Neural crest cell (in vitro differentiated cells): ENCODE results near the gene MAP3K13. TPM values are rescaled to one million over a fixed set of nuclear protein-coding genes. Genes with fewer than 3 reads are reported as not detected.

Experiments
- DNase-seq: peaks from one replicate; pipeline ENCODE4 v3.0.0; 2021; ENCODE audit warnings: low read depth, mixed read lengths, low spot score
- H3K27ac Mint-ChIP-seq: one replicate; pipeline ENCODE4 v1.8.0; 2021; ENCODE audit warnings: mild to moderate bottlenecking, mixed read lengths; ENCODE audit not compliant: unreplicated experiment
- H3K27me3 Mint-ChIP-seq: 2 replicates; pipeline ENCODE4 v1.8.0; 2021; ENCODE audit warnings: low read depth, mild to moderate bottlenecking, mixed read lengths
- H3K36me3 Mint-ChIP-seq: 2 replicates; pipeline ENCODE4 v1.8.0; 2021; ENCODE audit warnings: low read depth, mild to moderate bottlenecking, mixed read lengths
- H3K4me1 Mint-ChIP-seq: 2 replicates; pipeline ENCODE4 v1.8.0; 2021; ENCODE audit warnings: mixed read lengths
- H3K4me3 Mint-ChIP-seq: one replicate; pipeline ENCODE4 v1.8.0; 2021; ENCODE audit warnings: mild to moderate bottlenecking, mixed read lengths
- H3K9me3 Mint-ChIP-seq: 2 replicates; pipeline ENCODE4 v1.8.0; 2021; ENCODE audit warnings: mixed read lengths
- total RNA-seq: library from RNA; stranded (reverse); gene quantifications from 2 replicates; pipeline ENCODE4 v1.2.1, GENCODE V29; 2021
- TF ChIP-seq, protein P1 (sequence below): fragments of 200-600 bp; sonication (generic); conservative IDR thresholded peaks from 2 replicates; pipeline ENCODE4 v1.5.0; 2021; ENCODE audit warnings: antibody characterized with exemption, mild to moderate bottlenecking

MAP3K13 gene
- total RNA-seq, 1 donor from 2014 or later: 18.8 TPM

DNA sequence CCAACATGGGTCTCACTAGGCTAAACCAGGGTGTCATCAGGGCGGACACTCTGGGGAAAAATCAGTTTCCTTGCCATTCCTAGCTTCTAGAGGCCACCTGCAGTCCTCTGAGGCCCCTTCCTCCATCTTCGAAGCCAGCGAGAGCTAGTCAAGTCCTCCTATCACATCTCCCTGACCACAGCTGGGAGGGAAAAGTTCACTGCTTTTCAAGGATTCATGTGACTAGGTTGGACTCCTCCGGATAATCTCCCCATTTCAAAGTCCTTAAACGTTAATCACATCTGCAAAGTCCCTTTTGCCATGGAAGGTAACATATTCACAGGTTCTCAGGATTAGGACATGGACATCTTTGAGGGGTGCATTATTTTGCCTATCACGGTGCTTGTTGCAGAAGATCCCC, 35.9 kb upstream of the MAP3K13 start:
- Mint-ChIP-seq H3K4me3 (no peak overlapping the region), H3K4me1 (peaks cover 5% of the 10 kb centered on the region), H3K36me3 (no peaks in the 10 kb centered on the region), H3K27ac (no peak overlapping the region), H3K27me3 (no peaks in the 10 kb centered on the region), H3K9me3 (no peaks in the 10 kb centered on the region)
- no peak for DNase-seq
- TF ChIP-seq, protein P1, sequence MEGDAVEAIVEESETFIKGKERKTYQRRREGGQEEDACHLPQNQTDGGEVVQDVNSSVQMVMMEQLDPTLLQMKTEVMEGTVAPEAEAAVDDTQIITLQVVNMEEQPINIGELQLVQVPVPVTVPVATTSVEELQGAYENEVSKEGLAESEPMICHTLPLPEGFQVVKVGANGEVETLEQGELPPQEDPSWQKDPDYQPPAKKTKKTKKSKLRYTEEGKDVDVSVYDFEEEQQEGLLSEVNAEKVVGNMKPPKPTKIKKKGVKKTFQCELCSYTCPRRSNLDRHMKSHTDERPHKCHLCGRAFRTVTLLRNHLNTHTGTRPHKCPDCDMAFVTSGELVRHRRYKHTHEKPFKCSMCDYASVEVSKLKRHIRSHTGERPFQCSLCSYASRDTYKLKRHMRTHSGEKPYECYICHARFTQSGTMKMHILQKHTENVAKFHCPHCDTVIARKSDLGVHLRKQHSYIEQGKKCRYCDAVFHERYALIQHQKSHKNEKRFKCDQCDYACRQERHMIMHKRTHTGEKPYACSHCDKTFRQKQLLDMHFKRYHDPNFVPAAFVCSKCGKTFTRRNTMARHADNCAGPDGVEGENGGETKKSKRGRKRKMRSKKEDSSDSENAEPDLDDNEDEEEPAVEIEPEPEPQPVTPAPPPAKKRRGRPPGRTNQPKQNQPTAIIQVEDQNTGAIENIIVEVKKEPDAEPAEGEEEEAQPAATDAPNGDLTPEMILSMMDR: no peak

DNA sequence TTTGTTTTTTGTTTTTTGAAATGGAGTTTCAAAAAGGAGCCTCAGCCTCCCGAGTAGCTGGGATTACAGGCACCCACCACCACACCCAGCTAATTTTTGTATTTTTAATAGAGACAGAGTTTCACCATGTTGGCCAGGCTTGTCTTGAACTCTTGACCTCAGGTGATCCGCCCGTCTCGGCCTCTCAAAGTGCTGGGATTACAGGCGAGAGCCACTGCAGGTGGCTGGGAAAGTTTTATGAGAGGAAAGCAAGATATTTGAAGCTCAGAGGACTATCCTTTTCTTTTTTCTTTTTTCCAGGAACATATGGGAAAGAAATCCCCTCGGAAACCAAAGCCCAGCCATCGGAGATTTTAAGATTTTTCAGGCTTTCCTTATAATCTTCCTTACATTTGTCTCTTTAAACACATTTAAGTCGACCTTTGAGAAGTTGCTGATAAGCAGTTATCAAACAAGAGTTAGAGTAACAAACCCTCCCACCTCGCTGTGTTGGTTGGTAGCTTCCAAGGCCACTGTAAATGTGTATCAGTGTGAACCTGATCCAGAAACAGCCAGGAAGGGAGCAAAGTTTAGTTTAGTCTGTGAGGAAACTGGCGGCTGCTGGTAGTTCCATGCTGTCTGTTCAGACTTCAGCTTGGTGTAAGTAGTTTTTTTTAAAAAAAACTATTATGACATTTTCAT, 34.5 kb upstream of the MAP3K13 start:
- no peaks in the 10 kb centered on the region for H3K4me1 Mint-ChIP-seq
- TF ChIP-seq, protein P1: no peak
- H3K4me3 Mint-ChIP-seq: no peak overlapping the region
- H3K27me3 Mint-ChIP-seq: no peaks in the 10 kb centered on the region
- H3K9me3 Mint-ChIP-seq: no peaks in the 10 kb centered on the region
- H3K27ac Mint-ChIP-seq: no peak overlapping the region
- no peak for DNase-seq
- no peaks in the 10 kb centered on the region for H3K36me3 Mint-ChIP-seq

DNA sequence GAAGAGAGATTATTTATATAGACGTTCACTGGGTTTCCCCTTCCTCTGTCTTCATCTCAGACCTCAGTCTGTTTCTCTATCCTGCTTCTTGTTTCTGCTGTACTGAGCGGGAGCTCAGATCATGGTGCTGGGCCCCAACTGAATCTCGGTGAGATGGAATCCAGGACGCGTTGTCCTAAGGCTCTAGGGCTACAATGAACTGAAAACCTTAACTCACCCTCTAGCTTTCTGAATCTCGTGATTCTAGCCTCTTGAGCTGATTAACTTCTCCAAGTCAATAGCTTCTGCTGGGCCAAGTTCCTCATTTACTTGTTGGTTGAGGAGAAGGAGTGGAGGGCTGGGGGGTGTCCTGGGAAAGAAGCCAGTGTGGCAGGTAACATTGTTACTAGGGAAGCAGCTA, 32.7 kb upstream of the MAP3K13 start:
- no peak overlapping the region for H3K27ac Mint-ChIP-seq
- TF ChIP-seq, protein P1: no peak
- no peak for DNase-seq
- no peaks in the 10 kb centered on the region for H3K9me3 Mint-ChIP-seq
- H3K36me3 Mint-ChIP-seq: no peaks in the 10 kb centered on the region
- no peaks in the 10 kb centered on the region for H3K4me1 Mint-ChIP-seq
- no peak overlapping the region for H3K4me3 Mint-ChIP-seq
- H3K27me3 Mint-ChIP-seq: no peaks in the 10 kb centered on the region

DNA sequence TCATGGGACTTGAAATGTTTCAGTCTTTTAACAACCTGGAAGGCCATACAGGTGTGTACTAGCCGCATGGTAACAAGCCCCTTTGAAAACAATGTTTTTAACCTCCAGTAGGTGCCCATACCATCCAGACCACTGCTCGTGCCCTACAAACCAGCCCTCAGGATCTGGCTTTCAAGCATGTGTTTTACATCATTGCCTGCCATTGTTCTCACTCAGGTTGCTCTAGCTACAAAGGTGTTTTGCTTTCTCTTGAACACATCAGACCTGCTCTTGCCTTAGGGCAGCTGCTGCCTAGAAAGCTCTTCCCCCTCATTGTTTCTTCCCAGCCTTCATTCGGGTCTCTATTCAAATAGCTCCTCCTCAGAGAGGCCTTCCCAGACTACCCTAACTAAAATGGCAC, 32.3 kb upstream of the MAP3K13 start:
- no peak for DNase-seq
- TF ChIP-seq, protein P1: no peak
- H3K9me3 Mint-ChIP-seq: no peaks in the 10 kb centered on the region
- H3K4me1 Mint-ChIP-seq: no peaks in the 10 kb centered on the region
- H3K27ac Mint-ChIP-seq: no peak overlapping the region
- no peak overlapping the region for H3K4me3 Mint-ChIP-seq
- no peaks in the 10 kb centered on the region for H3K36me3 Mint-ChIP-seq
- H3K27me3 Mint-ChIP-seq: no peaks in the 10 kb centered on the region

DNA sequence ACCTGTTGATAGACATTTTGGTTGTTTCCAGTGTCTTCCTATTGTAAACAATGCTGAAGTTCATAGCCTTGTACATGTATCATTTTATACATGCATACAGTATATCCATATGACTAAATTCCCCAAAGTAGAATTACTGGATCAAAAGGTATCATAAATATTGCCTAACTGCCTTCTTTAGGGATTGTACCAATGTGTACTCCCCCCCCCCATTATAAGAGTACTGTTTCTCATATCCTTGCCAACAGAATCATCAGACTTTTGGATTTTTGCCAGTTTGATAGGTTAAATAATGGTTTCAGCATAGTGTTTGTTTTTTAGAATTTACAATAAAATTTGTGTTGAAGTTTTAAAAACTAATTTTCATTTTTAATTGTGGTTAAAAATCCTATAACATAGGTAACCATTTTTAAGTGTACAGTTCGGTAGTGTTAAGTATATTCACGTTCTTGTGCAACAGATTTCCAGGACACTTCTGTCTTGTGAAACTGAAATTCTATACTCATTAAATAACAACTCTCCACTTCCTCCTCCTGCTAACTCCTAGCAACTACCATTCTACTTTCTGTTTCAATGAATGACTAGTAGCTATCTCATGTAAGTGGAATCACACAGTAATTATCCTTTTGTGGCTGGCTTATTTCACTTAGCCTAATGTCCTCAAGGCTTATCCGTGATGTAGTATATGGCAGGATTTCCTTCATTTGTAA, 30.8 kb upstream of the MAP3K13 start:
- Mint-ChIP-seq H3K4me1 (no peaks in the 10 kb centered on the region), H3K9me3 (no peaks in the 10 kb centered on the region), H3K27ac (no peak overlapping the region), H3K36me3 (no peaks in the 10 kb centered on the region), H3K27me3 (no peaks in the 10 kb centered on the region), H3K4me3 (no peak overlapping the region)
- DNase-seq: no peak
- TF ChIP-seq, protein P1: no peak
